Lung (tissue), 12 donors: ENCODE measurements around the gene ABHD14A. TPM values are rescaled to one million over a fixed set of nuclear protein-coding genes. Genes with fewer than 3 reads are reported as not detected.
A peak's percentile ranks its signal among the peaks of the same experiment; 100 is the strongest.

Experiments
- ATAC-seq: fragments of 200-7000 bp; cut with Tn5 transposase; one replicate; pipeline ENCODE4 v1.9.1; 2020; ENCODE audit warnings: moderate number of reproducible peaks; ENCODE audit not compliant: insufficient read depth, low FRiP score
- DNase-seq, 3 donors: peaks; one replicate each; pipeline ENCODE4 v3.0.0-alpha.2; 2013 to 2017
- H3K27ac ChIP-seq, 2 donors: one replicate each; pipeline ENCODE4 v1.5.1; 2013; ENCODE audit warnings: mild to moderate bottlenecking in 2 of 2, moderate library complexity in 2 of 2, control low read depth in 1 of 2, inconsistent platforms in 1 of 2, low read depth in 1 of 2, low read length in 1 of 2
- H3K27me3 ChIP-seq, 3 donors: one replicate each; pipeline ENCODE4 v1.5.1; 2013; ENCODE audit warnings: low read length in 2 of 3; ENCODE audit not compliant: control insufficient read depth in 3 of 3, insufficient read depth in 3 of 3
- H3K36me3 ChIP-seq, 4 donors: one replicate each; pipeline ENCODE4 v1.5.1; 2013; ENCODE audit warnings: low read length in 4 of 4, mild to moderate bottlenecking in 1 of 4, moderate library complexity in 1 of 4; ENCODE audit not compliant: control insufficient read depth in 4 of 4, insufficient read depth in 4 of 4
- H3K4me1 ChIP-seq, 5 donors: one replicate each; pipeline ENCODE4 v1.5.1; 2013; ENCODE audit warnings: low read length in 5 of 5, mild to moderate bottlenecking in 2 of 5, moderate library complexity in 1 of 5; ENCODE audit not compliant: control insufficient read depth in 5 of 5, insufficient read depth in 5 of 5
- H3K4me3 ChIP-seq: one replicate; pipeline ENCODE4 v1.5.1; 2013; ENCODE audit warnings: mild to moderate bottlenecking, control low read depth, moderate library complexity
- H3K9ac ChIP-seq, 2 donors: one replicate each; pipeline ENCODE4 v1.5.1; 2013; ENCODE audit warnings: low read length in 2 of 2, control low read depth in 1 of 2; ENCODE audit not compliant: insufficient read depth in 1 of 2
- H3K9me3 ChIP-seq, 4 donors: one replicate each; pipeline ENCODE4 v1.5.1; 2013; ENCODE audit warnings: low read length in 3 of 4, mild to moderate bottlenecking in 1 of 4, moderate library complexity in 1 of 4; ENCODE audit not compliant: control insufficient read depth in 4 of 4, insufficient read depth in 3 of 4
- CTCF ChIP-seq: IDR thresholded peaks from 2 replicates; pipeline ENCODE4 v1.5.1; 2012; ENCODE audit warnings: mild to moderate bottlenecking; ENCODE audit errors: control extremely low read depth, extremely low read depth
- WGBS, 2 donors: extraction: QIAGEN DNeasy Blood & Tissue Kit; methylation state at CpG; one replicate each; pipeline ENCODE4 v1.1.7; 2013; 5-methylcytosine and 5-hydroxymethylcytosine counted together
- polyA plus RNA-seq, 2 donors: library from polyadenylated mRNA; stranded (reverse); fragments of 200-250 nt; gene quantifications; one replicate each; pipeline ENCODE4 v1.2.1, GENCODE V29; 2013
- total RNA-seq, 2 donors: library from RNA; depleted of rRNA in 1 of 2; stranded (reverse); fragments of >200 nt in 1 of 2; gene quantifications; one replicate each; pipeline ENCODE4 v1.2.1, GENCODE V29; 2014 to 2021
- donor health status: control.
- donor health status: control.
- donor health status: Bipolar disorder and iron deficiency.
- donor health status: healthy.
- donor health status: DM: yes; HTN: yes; CAD: no.

Gene ABHD14A
- total and polyA plus RNA-seq, 4 donors = 7.2 to 62.8 (median 21.8) TPM

- Histone ChIP-seq H3K4me3 (no peak overlapping the region), H3K27ac (peak overlapping the region; percentile 17 to 92), H3K4me1 (peaks cover 0 to 36% (median 12%) of the 10 kb centered on the region in 5 donors), H3K9ac (no peak overlapping the region), H3K36me3 (no peaks in the 10 kb centered on the region), H3K9me3 (no peaks in the 10 kb centered on the region), H3K27me3 (no peaks in the 10 kb centered on the region)
- no peak for ATAC-seq
- 86% methylated on average over 3 of the region's 3 CpGs for WGBS, 2 donors
- TF ChIP-seq CTCF = no peak
- DNase-seq = no peak
Observed at GRCh38 chr3:52023101-52023770, 48.4 kb downstream of the ABHD14A start.

GRCh38 chr3:52023860-52024764 is 49.2 kb downstream of the ABHD14A start:
- Histone ChIP-seq H3K4me1 (peaks cover 0 to 36% (median 12%) of the 10 kb centered on the region in 5 donors), H3K36me3 (no peaks in the 10 kb centered on the region), H3K27me3 (no peaks in the 10 kb centered on the region), H3K4me3 (no peak overlapping the region), H3K9ac (no peak overlapping the region), H3K27ac (peak overlapping the region; percentile 18 to 92), H3K9me3 (no peaks in the 10 kb centered on the region)
- no peak for ATAC-seq
- no peak for DNase-seq
- TF ChIP-seq CTCF = no peak
- 62 to 76% methylated on average over 8 of the region's 8 CpGs for WGBS, 2 donors

GRCh38 chr3:52024765-52025452 is 50.0 kb downstream of the ABHD14A start:
- 88% methylated on average over 6 of the region's 6 CpGs for WGBS, 2 donors
- Histone ChIP-seq H3K9me3 (no peaks in the 10 kb centered on the region), H3K27me3 (no peaks in the 10 kb centered on the region), H3K36me3 (no peaks in the 10 kb centered on the region), H3K4me3 (no peak overlapping the region), H3K9ac (no peak overlapping the region), H3K27ac (peak overlapping the region; percentile 4 to 92), H3K4me1 (peaks cover 0 to 36% (median 12%) of the 10 kb centered on the region in 5 donors)
- DNase-seq (no peak), ATAC-seq (no peak)
- TF ChIP-seq CTCF = no peak
